Renal cortex interstitium (tissue), 11 donors: ENCODE measurements around the gene BEST2. TPM values are rescaled to one million over a fixed set of nuclear protein-coding genes. Genes with fewer than 3 reads are reported as not detected.

Experiments used
- DNase-seq, 11 donors: peaks; one replicate each; pipeline ENCODE4 v3.0.0-alpha.2; 2013; ENCODE audit warnings: low read depth in 9 of 11, low spot score in 4 of 11; ENCODE audit errors: extremely low read depth in 1 of 11
- polyA plus RNA-seq, 3 donors: library from polyadenylated mRNA; unstranded; fragments of 120-200 nt; gene quantifications; one replicate each; pipeline ENCODE4 v1.2.1, GENCODE V29; 2013; ENCODE audit not compliant: insufficient read length in 3 of 3

Gene BEST2
- polyA plus RNA-seq, 3 donors: 0.08 to 0.13 (median 0.09) TPM

GRCh38 chr19:12783291-12783848 is 31.8 kb downstream of the BEST2 start:
- no peak for DNase-seq

GRCh38 chr19:12783849-12784393 is 32.3 kb downstream of the BEST2 start:
- no peak for DNase-seq

GRCh38 chr19:12784394-12784870 is 32.8 kb downstream of the BEST2 start:
- no peak for DNase-seq

- DNase-seq: no peak
Measured at GRCh38 chr19:12784871-12785430, 33.4 kb downstream of the BEST2 start.

- no peak for DNase-seq
Measured at GRCh38 chr19:12785431-12786031, 33.9 kb downstream of the BEST2 start.

GRCh38 chr19:12786141-12786870 is 34.7 kb downstream of the BEST2 start:
- no peak for DNase-seq

GRCh38 chr19:12786952-12787351 is 35.4 kb downstream of the BEST2 start:
- DNase-seq: no peak

GRCh38 chr19:12787458-12787857 is 35.9 kb downstream of the BEST2 start:
- DNase-seq: no peak

GRCh38 chr19:12788042-12788681 is 36.6 kb downstream of the BEST2 start:
- DNase-seq: no peak

- no peak for DNase-seq
Measured at GRCh38 chr19:12788682-12789097, 37.1 kb downstream of the BEST2 start.

GRCh38 chr19:12789098-12789903 is 37.7 kb downstream of the BEST2 start:
- no peak for DNase-seq

- peak in 8 of 11 donors; percentile 90 to 95 (median 92) for DNase-seq
Measured at GRCh38 chr19:12789904-12790619, 38.5 kb downstream of the BEST2 start.

- DNase-seq: no peak
Measured at GRCh38 chr19:12790628-12791344, 39.2 kb downstream of the BEST2 start.

- peak in 7 of 11 donors; percentile 87 to 93 (median 92) for DNase-seq
Measured at GRCh38 chr19:12791345-12792050, 39.9 kb downstream of the BEST2 start, which contains the start of gene JUNB. Gene JUNB, plus strand, starts transcription at chr19:12791486. Its CDS starts 286 bp downstream, at chr19:12791772.

GRCh38 chr19:12792051-12792852 is 40.7 kb downstream of the BEST2 start:
- no peak for DNase-seq

- DNase-seq: no peak
Measured at GRCh38 chr19:12792853-12793289, 41.3 kb downstream of the BEST2 start.
